ENCODE results near the gene PIWIL1.

Gene PIWIL1

GRCh38 chr12:130413909-130414308 is 76.2 kb downstream of the PIWIL1 start:
- Histone ChIP-seq H3K36me3 (ENCODE audit: control insufficient read depth, insufficient read depth, low read length, severe bottlenecking) (no peaks in the 10 kb centered on the region), H3K9ac (ENCODE audit: low read length) (no peak overlapping the region), H3K4me1 (ENCODE audit: control insufficient read depth, insufficient read depth, low read length) (no peaks in the 10 kb centered on the region), H3K27me3 (replicated peaks; ENCODE audit: control insufficient read depth, insufficient read depth, low read length) (peaks cover 2% of the 10 kb centered on the region), H3K9me3 (ENCODE audit: control insufficient read depth, low read length) (no peaks in the 10 kb centered on the region), H3K4me3 (ENCODE audit: low read length) (no peak overlapping the region)
- no peak for DNase-seq (ENCODE audit: low read depth)

- H3K36me3 ChIP-seq (ENCODE audit: control insufficient read depth, insufficient read depth, low read length, severe bottlenecking): no peaks in the 10 kb centered on the region
- H3K27me3 ChIP-seq (replicated peaks; ENCODE audit: control insufficient read depth, insufficient read depth, low read length): peaks cover 2% of the 10 kb centered on the region
- H3K9me3 ChIP-seq (ENCODE audit: control insufficient read depth, low read length): no peaks in the 10 kb centered on the region
- H3K9ac ChIP-seq (ENCODE audit: low read length): no peak overlapping the region
- DNase-seq (ENCODE audit: low read depth): no peak
- no peak overlapping the region for H3K4me3 ChIP-seq (ENCODE audit: low read length)
- H3K4me1 ChIP-seq (ENCODE audit: control insufficient read depth, insufficient read depth, low read length): no peaks in the 10 kb centered on the region
Measured at GRCh38 chr12:130414381-130414780, 76.7 kb downstream of the PIWIL1 start.

- no peaks in the 10 kb centered on the region for H3K36me3 ChIP-seq (ENCODE audit: control insufficient read depth, insufficient read depth, low read length, severe bottlenecking)
- no peak overlapping the region for H3K4me3 ChIP-seq (ENCODE audit: low read length)
- no peaks in the 10 kb centered on the region for H3K4me1 ChIP-seq (ENCODE audit: control insufficient read depth, insufficient read depth, low read length)
- H3K27me3 ChIP-seq (replicated peaks; ENCODE audit: control insufficient read depth, insufficient read depth, low read length): peaks cover 2% of the 10 kb centered on the region
- no peak for DNase-seq (ENCODE audit: low read depth)
- H3K9ac ChIP-seq (ENCODE audit: low read length): no peak overlapping the region
- no peaks in the 10 kb centered on the region for H3K9me3 ChIP-seq (ENCODE audit: control insufficient read depth, low read length)
Measured at GRCh38 chr12:130418251-130418650, 80.6 kb downstream of the PIWIL1 start.

- Histone ChIP-seq H3K36me3 (ENCODE audit: control insufficient read depth, insufficient read depth, low read length, severe bottlenecking) (no peaks in the 10 kb centered on the region), H3K4me3 (ENCODE audit: low read length) (no peak overlapping the region)
- DNase-seq (ENCODE audit: low read depth): no peak
Measured at GRCh38 chr12:130419116-130419515, 81.4 kb downstream of the PIWIL1 start.

GRCh38 chr12:130420071-130420470 is 82.4 kb downstream of the PIWIL1 start:
- Histone ChIP-seq H3K4me1 (ENCODE audit: control insufficient read depth, insufficient read depth, low read length) (no peaks in the 10 kb centered on the region), H3K9me3 (ENCODE audit: control insufficient read depth, low read length) (no peaks in the 10 kb centered on the region), H3K27me3 (replicated peaks; ENCODE audit: control insufficient read depth, insufficient read depth, low read length) (peaks cover 2% of the 10 kb centered on the region)

More at GRCh38 chr12:130419116-130419515, 81.4 kb downstream of the PIWIL1 start:
- H3K27me3 ChIP-seq (replicated peaks; ENCODE audit: control insufficient read depth, insufficient read depth, low read length): peaks cover 2% of the 10 kb centered on the region
- H3K9ac ChIP-seq (ENCODE audit: low read length): no peak overlapping the region
- H3K9me3 ChIP-seq (ENCODE audit: control insufficient read depth, low read length): no peaks in the 10 kb centered on the region
- no peaks in the 10 kb centered on the region for H3K4me1 ChIP-seq (ENCODE audit: control insufficient read depth, insufficient read depth, low read length)

GRCh38 chr12:130421896-130422295 is 84.2 kb downstream of the PIWIL1 start:
- DNase-seq (ENCODE audit: low read depth): no peak
- no peaks in the 10 kb centered on the region for H3K4me1 ChIP-seq (ENCODE audit: control insufficient read depth, insufficient read depth, low read length)
- no peaks in the 10 kb centered on the region for H3K36me3 ChIP-seq (ENCODE audit: control insufficient read depth, insufficient read depth, low read length, severe bottlenecking)
- no peaks in the 10 kb centered on the region for H3K27me3 ChIP-seq (replicated peaks; ENCODE audit: control insufficient read depth, insufficient read depth, low read length)
- no peak overlapping the region for H3K4me3 ChIP-seq (ENCODE audit: low read length)
- H3K9me3 ChIP-seq (ENCODE audit: control insufficient read depth, low read length): no peaks in the 10 kb centered on the region
- H3K9ac ChIP-seq (ENCODE audit: low read length): no peak overlapping the region

More at GRCh38 chr12:130420071-130420470, 82.4 kb downstream of the PIWIL1 start:
- no peak overlapping the region for H3K4me3 ChIP-seq (ENCODE audit: low read length)
- H3K36me3 ChIP-seq (ENCODE audit: control insufficient read depth, insufficient read depth, low read length, severe bottlenecking): no peaks in the 10 kb centered on the region
- no peak for DNase-seq (ENCODE audit: low read depth)
- H3K9ac ChIP-seq (ENCODE audit: low read length): no peak overlapping the region

Measured in adipocyte (in vitro differentiated cells).